Hepatocyte (in vitro differentiated cells): Measurements from ENCODE around the gene SCN7A.

Source experiments
- CTCF ChIP-seq: fragments of 200-600 bp; sonication (generic); IDR thresholded peaks from 2 replicates; pipeline ENCODE4 v1.5.1; 2016; ENCODE audit warnings: antibody characterized with exemption, mild to moderate bottlenecking; ENCODE audit not compliant: poor library complexity
- EZH2 ChIP-seq: fragments of 200-600 bp; sonication (generic); IDR thresholded peaks from 2 replicates; pipeline ENCODE4 v1.6.1; 2016; ENCODE audit warnings: antibody characterized with exemption, mild to moderate bottlenecking, borderline replicate concordance
- EZH2phosphoT487 ChIP-seq: fragments of 200-600 bp; sonication (generic); IDR thresholded peaks from one replicate; pipeline ENCODE4 v1.6.1; 2018; ENCODE audit warnings: antibody characterized with exemption, mild to moderate bottlenecking, low read depth, moderate library complexity; ENCODE audit not compliant: unreplicated experiment, severe bottlenecking

- TF ChIP-seq CTCF, result no peak
- TF ChIP-seq EZH2, result no peak
- no peak for TF ChIP-seq EZH2phosphoT487
These were observed 45.9 kb downstream of the SCN7A start for GRCh38 chr2:166448106-166448505.
